Peyer's patch (tissue), 4 donors: ENCODE measurements around the gene TRPM3.

Experiments used
- POLR2A ChIP-seq, 2 donors: fragments of 450-650 bp; IDR thresholded peaks; one replicate each; pipeline ENCODE4 v1.5.1; 2017; ENCODE audit warnings: antibody characterized with exemption in 2 of 2, mild to moderate bottlenecking in 2 of 2, moderate library complexity in 2 of 2
- TF ChIP-seq, protein P1 (sequence below), 6 experiments: fragments of 450-650 bp in 4 of 6; fragments of 200-600 bp in 2 of 6; sonication (generic) in 1 of 6; IDR thresholded peaks; one replicate each; pipeline ENCODE4 v1.5.1; 2017 to 2019; ENCODE audit warnings: antibody characterized with exemption in 6 of 6, mild to moderate bottlenecking in 3 of 6, moderate library complexity in 1 of 6

GRCh38 chr9:70868041-70868440 is 253.4 kb downstream of the TRPM3 start:
- TF ChIP-seq, protein P1, sequence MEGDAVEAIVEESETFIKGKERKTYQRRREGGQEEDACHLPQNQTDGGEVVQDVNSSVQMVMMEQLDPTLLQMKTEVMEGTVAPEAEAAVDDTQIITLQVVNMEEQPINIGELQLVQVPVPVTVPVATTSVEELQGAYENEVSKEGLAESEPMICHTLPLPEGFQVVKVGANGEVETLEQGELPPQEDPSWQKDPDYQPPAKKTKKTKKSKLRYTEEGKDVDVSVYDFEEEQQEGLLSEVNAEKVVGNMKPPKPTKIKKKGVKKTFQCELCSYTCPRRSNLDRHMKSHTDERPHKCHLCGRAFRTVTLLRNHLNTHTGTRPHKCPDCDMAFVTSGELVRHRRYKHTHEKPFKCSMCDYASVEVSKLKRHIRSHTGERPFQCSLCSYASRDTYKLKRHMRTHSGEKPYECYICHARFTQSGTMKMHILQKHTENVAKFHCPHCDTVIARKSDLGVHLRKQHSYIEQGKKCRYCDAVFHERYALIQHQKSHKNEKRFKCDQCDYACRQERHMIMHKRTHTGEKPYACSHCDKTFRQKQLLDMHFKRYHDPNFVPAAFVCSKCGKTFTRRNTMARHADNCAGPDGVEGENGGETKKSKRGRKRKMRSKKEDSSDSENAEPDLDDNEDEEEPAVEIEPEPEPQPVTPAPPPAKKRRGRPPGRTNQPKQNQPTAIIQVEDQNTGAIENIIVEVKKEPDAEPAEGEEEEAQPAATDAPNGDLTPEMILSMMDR (IDR thresholded peaks at IDR 0.05) = no peak
- no peak for TF ChIP-seq POLR2A (IDR thresholded peaks at IDR 0.05)
